GM12878 (cell line): Measurements from ENCODE around the gene SLC37A1. TPM values are rescaled to one million over a fixed set of nuclear protein-coding genes. Genes with fewer than 3 reads are reported as not detected.
A peak's percentile ranks its signal among the peaks of the same experiment; 100 is the strongest.

Source experiments
- ATAC-seq: fragments of 200-7000 bp; cut with Tn5 transposase; 3 replicates; pipeline ENCODE4 v1.9.1; 2020; ENCODE audit warnings: mild to moderate bottlenecking, moderate library complexity
- BruUV-seq: library from RNA; stranded (reverse); fragments of 400-500 nt; replicated peaks from 2 replicates; lab custom pipeline; 2021; lab: Mats Ljungman, UMichigan
- CTCF ChIA-PET: fragments of 300-600 bp; sonication (Branson Sonifier 250); formaldehyde crosslinking; extraction: SDS; loops from one replicate; lab custom pipeline; 2021; ENCODE audit warnings: inconsistent platforms; lab: Yijun Ruan, JAX
- POLR2A ChIA-PET: fragments of 350-600 bp; formaldehyde crosslinking; extraction: SDS; loops from one replicate; lab custom pipeline; 2021; ENCODE audit warnings: inconsistent platforms; lab: Charles Lee
- RAD21 ChIA-PET: fragments of 300-600 bp; sonication (Branson Sonifier 250); formaldehyde crosslinking; loops from one replicate; lab custom pipeline; 2023; ENCODE audit warnings: antibody characterized with exemption; ENCODE audit not compliant: unreplicated experiment; lab: Charles Lee
- SMC1A ChIA-PET: fragments of 300-600 bp; sonication (Branson Sonifier 250); formaldehyde crosslinking; loops from one replicate; lab custom pipeline; 2023; ENCODE audit not compliant: unreplicated experiment, uncharacterized antibody; lab: Charles Lee
- DNase-seq: peaks from one replicate; pipeline ENCODE4 v3.0.0-alpha.2; 2011; ENCODE audit warnings: low read depth, low spot score
- FAIRE-seq: peaks from 3 replicates; lab custom pipeline; 2011; peaks lifted over from hg19 to GRCh38; lab: Jason Lieb, UNC
- H2AFZ ChIP-seq: 2 replicates; pipeline ENCODE4 v1.6.0; 2011; ENCODE audit warnings: low read depth, low read length, control low read depth; ENCODE audit not compliant: control insufficient read depth
- H3K27ac ChIP-seq: 2 replicates; pipeline ENCODE4 v1.5.1; 2011; ENCODE audit warnings: control low read depth; ENCODE audit not compliant: control insufficient read depth, insufficient read depth
- H3K27me3 ChIP-seq, 2 experiments: replicated peaks in 1 of 2; 2 replicates each; pipeline versions ENCODE4 v1.6.0 to v1.6.1; 2011; ENCODE audit warnings: low read length in 1 of 2; ENCODE audit not compliant: control insufficient read depth in 2 of 2, insufficient read depth in 2 of 2
- H3K36me3 ChIP-seq, 2 experiments: 2 replicates each; pipeline ENCODE4 v1.5.1; 2011; ENCODE audit warnings: low read length in 1 of 2; ENCODE audit not compliant: control insufficient read depth in 2 of 2, insufficient read depth in 2 of 2
- H3K4me1 ChIP-seq: 2 replicates; pipeline ENCODE4 v1.6.1; 2011; ENCODE audit warnings: mild to moderate bottlenecking, low read length, moderate library complexity, mixed read lengths; ENCODE audit not compliant: control insufficient read depth, insufficient read depth
- H3K4me2 ChIP-seq: 2 replicates; pipeline ENCODE4 v1.6.0; 2011; ENCODE audit warnings: control low read depth; ENCODE audit not compliant: control insufficient read depth, insufficient read depth
- H3K4me3 ChIP-seq: fragments of 200-600 bp; sonication (generic); 2 replicates; pipeline ENCODE4 v1.5.1; 2016
- H3K79me2 ChIP-seq: 2 replicates; pipeline ENCODE4 v1.6.0; 2011; ENCODE audit warnings: low read length; ENCODE audit not compliant: control insufficient read depth, insufficient read depth
- H3K9ac ChIP-seq: 2 replicates; pipeline ENCODE4 v1.8.0; 2011; ENCODE audit warnings: low read length, control low read depth, mixed read lengths; ENCODE audit not compliant: control insufficient read depth, insufficient read depth
- H3K9me3 ChIP-seq: replicated peaks from 3 replicates; pipeline ENCODE4 v1.5.1; 2011; ENCODE audit warnings: mild to moderate bottlenecking, low read length; ENCODE audit not compliant: control insufficient read depth, insufficient read depth
- H4K20me1 ChIP-seq: 2 replicates; pipeline ENCODE4 v1.6.0; 2011; ENCODE audit not compliant: control insufficient read depth, insufficient read depth
- BACH1 ChIP-seq: fragments of 450-650 bp; IDR thresholded peaks from 2 replicates; pipeline ENCODE4 v1.6.1; 2017; ENCODE audit warnings: mild to moderate bottlenecking, borderline replicate concordance
- E2F8 ChIP-seq: fragments of 450-650 bp; IDR thresholded peaks from 2 replicates; pipeline ENCODE4 v1.6.1; 2018; ENCODE audit warnings: mild to moderate bottlenecking, low read depth, moderate library complexity; ENCODE audit not compliant: partially characterized antibody
- EED ChIP-seq: sonication (generic); IDR thresholded peaks from 2 replicates; pipeline ENCODE4 v1.6.1; 2016; ENCODE audit warnings: antibody characterized with exemption, low read depth
- FOXM1 ChIP-seq: IDR thresholded peaks from 2 replicates; pipeline ENCODE4 v1.6.1; 2012; ENCODE audit warnings: low read depth, mild to moderate bottlenecking, inconsistent platforms, low read length, moderate library complexity
- HDAC2 ChIP-seq: fragments of 200-600 bp; sonication (generic); IDR thresholded peaks from 2 replicates; pipeline ENCODE4 v1.6.1; 2017
- IKZF2 ChIP-seq, 2 experiments: fragments of 450-650 bp; IDR thresholded peaks; 2 replicates each; pipeline ENCODE4 v1.6.1; 2017; ENCODE audit warnings: mild to moderate bottlenecking in 2 of 2, moderate library complexity in 2 of 2
- KLF5 ChIP-seq: fragments of 450-650 bp; IDR thresholded peaks from 2 replicates; pipeline ENCODE4 v1.6.1; 2014; ENCODE audit warnings: mild to moderate bottlenecking; ENCODE audit not compliant: partially characterized antibody
- PBX3 ChIP-seq: IDR thresholded peaks from 2 replicates; pipeline ENCODE4 v1.6.1; 2011; ENCODE audit warnings: mild to moderate bottlenecking, low read depth, low read length, moderate library complexity; ENCODE audit not compliant: insufficient replicate concordance
- PML ChIP-seq: IDR thresholded peaks from 2 replicates; pipeline ENCODE4 v1.6.1; 2012; ENCODE audit warnings: low read length, inconsistent platforms
- SMC3 ChIP-seq: IDR thresholded peaks from 2 replicates; pipeline ENCODE4 v1.6.1; 2011; ENCODE audit warnings: low read length, improper control_type of control experiment, borderline replicate concordance
- STAT1 ChIP-seq: fragments of 450-650 bp; conservative IDR thresholded peaks from 2 replicates; pipeline ENCODE4 v1.6.1; 2014; ENCODE audit warnings: antibody characterized with exemption, mild to moderate bottlenecking
- TAF1 ChIP-seq: IDR thresholded peaks from 2 replicates; pipeline ENCODE4 v1.6.1; 2011; ENCODE audit warnings: mild to moderate bottlenecking, low read depth, low read length, borderline replicate concordance
- TCF3 ChIP-seq: IDR thresholded peaks from 2 replicates; pipeline ENCODE4 v1.6.1; 2012; ENCODE audit warnings: low read depth, mild to moderate bottlenecking, low read length, borderline replicate concordance; ENCODE audit not compliant: insufficient read depth
- USF2 ChIP-seq: IDR thresholded peaks from 2 replicates; pipeline ENCODE4 v1.6.1; 2011; ENCODE audit warnings: low read depth, low read length, improper control_type of control experiment, borderline replicate concordance
- WGBS: methylation state at CpG from one replicate; pipeline ENCODE4 v1.1.6; 2016; ENCODE audit warnings: low lambda C conversion rate; ENCODE audit not compliant: insufficient replicate concordance, insufficient coverage; ENCODE audit errors: missing lambda C conversion rate; 5-methylcytosine and 5-hydroxymethylcytosine counted together
- in situ Hi-C: fragments of 300-500 bp; cut with MboI; formaldehyde crosslinking; loops from 9 replicates; pipeline ENCODE4 v1.14.3; 2018; ENCODE audit warnings: mixed read lengths
- intact Hi-C: fragments of 100-400 bp; cut with micrococcal nuclease; formaldehyde crosslinking; loops from one replicate; pipeline ENCODE4 v1.14.2; 2022; ENCODE audit not compliant: unreplicated experiment
- polyA plus RNA-seq, 11 experiments: library from polyadenylated mRNA; depleted of rRNA in 4 of 11; unstranded in 6 of 11; stranded (reverse) in 5 of 11; fragments of >200 nt; fragmentation: Nextera tagmentation in 4 of 11; fragmentation: Illumina TruSeq in 1 of 11; extraction: Ambion mirVana in 4 of 11; extraction: Trizol in 1 of 11; gene quantifications; 1 replicate in 1 of 11; 2 replicates in 10 of 11; pipeline versions ENCODE4 v1.2.1 to v1.2.3, GENCODE V29; 2011 to 2016; ENCODE audit warnings: inconsistent platforms in 2 of 11, missing spikeins in 2 of 11, low read depth in 1 of 11
- total RNA-seq, 4 experiments: library from RNA; depleted of rRNA in 3 of 4; stranded (reverse); fragments of >200 nt in 3 of 4; fragmentation: Illumina TruSeq in 1 of 4; extraction: Trizol in 1 of 4; gene quantifications; 2 replicates each; pipeline versions ENCODE4 v1.2.1 to v1.2.3, GENCODE V29; 2013 to 2021

Gene SLC37A1
- total and polyA plus RNA-seq, 10 of the 15 experiments (the other 5 are each of a cell fraction or from before 2014, with no cell fraction given): 1.1 to 35.5 (median 24.4) TPM

GRCh38 chr21:42537106-42537742 is 23.6 kb downstream of the SLC37A1 start:
- RAD21 ChIA-PET: interaction anchor here (0.7 to 6.6 kb wide), 34 partner anchors 11 to 392 kb away, joined by 3 to 146 read pairs (median 10); partner anchors contain the start of genes RSPH1 and SLC37A1
- Histone ChIP-seq H3K36me3 (peaks cover 16 to 18% of the 10 kb centered on the region in 2 experiments), H3K9me3 (no peaks in the 10 kb centered on the region), H3K4me3 (no peak overlapping the region), H3K27ac (no peak overlapping the region; the same call in 1 of the 2 replicates), H3K4me2 (no peak overlapping the region; the same call in 1 of the 2 replicates), H3K27me3 (no peaks in the 10 kb centered on the region), H4K20me1 (no peaks in the 10 kb centered on the region), H2AFZ (no peak overlapping the region), H3K9ac (peak overlapping the region; percentile 32; the same call in 1 of the 2 replicates), H3K4me1 (peaks cover 51% of the 10 kb centered on the region), H3K79me2 (peaks cover 19% of the 10 kb centered on the region)
- in situ Hi-C loops (loop anchor here (5.0 kb wide), 3 partner anchors 230 to 390 kb away; no protein-coding TSS in a partner anchor), intact Hi-C loops (loop anchor here (1.0 to 5.0 kb wide), 4 partner anchors 70 to 392 kb away; no protein-coding TSS in a partner anchor)
- ATAC-seq: peak; percentile 31
- no peak for DNase-seq
- BruUV-seq: no TSS peak
- WGBS: 35% methylated on average over 4 of the region's 4 CpGs
- SMC1A ChIA-PET: interaction anchor here (0.7 to 9.1 kb wide), 34 partner anchors 12 to 420 kb away, joined by 3 to 268 read pairs (median 6); partner anchors contain the start of genes RSPH1 and SLC37A1
- CTCF ChIA-PET: interaction anchor here (0.6 to 7.6 kb wide), 39 partner anchors 11 to 392 kb away, joined by 3 to 168 read pairs (median 5); partner anchors contain the start of gene SLC37A1
- POLR2A ChIA-PET: interaction anchor here (0.7 to 6.0 kb wide), 11 partner anchors 10 to 226 kb away, joined by 3 to 71 read pairs (median 7); partner anchors contain the start of gene SLC37A1
- no peak for FAIRE-seq
- TF ChIP-seq E2F8 (no peak), TCF3 (no peak), PBX3 (no peak), BACH1 (no peak), TAF1 (no peak), EED (no peak), PML (no peak), SMC3 (peak; percentile 70; the same call in 1 of the 2 replicates), STAT1 (no peak), HDAC2 (no peak), KLF5 (no peak), IKZF2 (IDR thresholded peaks at IDR 0.05) (no peak), USF2 (no peak), FOXM1 (no peak)
